GM19372 (cell line): ENCODE measurements around the gene VPS16.
"Not testable (repeated sequence)": the region's sequence is repeated elsewhere in the genome, so short reads cannot be mapped to it uniquely, and the experiment has no call there.

Experiments
- ATAC-seq: cut with Tn5 transposase; IDR thresholded peaks from one replicate; pipeline ENCODE4 v1.9.1; 2021; ENCODE audit warnings: mild to moderate bottlenecking, low read depth, moderate library complexity; ENCODE audit not compliant: unreplicated experiment

The VPS16 gene

DNA sequence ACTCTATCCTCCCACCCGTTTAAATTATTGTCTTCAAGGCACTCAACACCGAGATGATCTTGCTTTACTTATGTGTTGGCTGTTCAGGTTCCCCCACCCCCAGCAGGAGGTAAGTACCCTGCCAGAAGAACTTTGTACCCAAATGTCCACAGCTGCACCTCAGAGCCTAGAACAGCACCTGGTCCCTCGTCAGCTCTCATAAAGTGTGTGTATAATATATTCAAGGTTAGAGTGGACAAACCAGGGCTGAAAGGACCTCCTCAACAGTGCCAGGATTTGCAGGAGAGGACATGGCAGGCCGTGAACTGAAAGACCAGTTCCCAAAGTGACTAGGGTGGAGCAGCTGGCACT lies 34.2 kb upstream of the VPS16 start:
- no peak for ATAC-seq

DNA sequence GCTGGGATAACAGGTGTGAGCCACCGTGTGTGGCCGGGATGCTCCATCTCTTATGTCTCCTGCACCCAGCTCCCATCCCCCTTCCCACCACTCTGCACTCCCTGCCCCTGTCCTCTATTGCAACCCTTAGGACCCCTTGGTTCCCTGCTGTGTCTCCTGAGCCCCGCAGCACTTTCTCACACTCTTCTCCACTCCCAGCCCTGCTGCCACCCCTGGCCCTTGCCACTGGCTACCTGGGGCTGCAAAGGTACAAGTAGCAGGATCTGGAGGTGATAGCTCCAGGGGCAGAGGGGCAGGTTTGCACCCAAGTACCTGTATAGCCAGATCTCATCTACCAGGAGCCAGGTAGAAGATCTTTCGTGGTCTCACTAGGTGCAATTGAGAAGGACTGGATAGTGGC lies 33.5 kb upstream of the VPS16 start:
- no peak for ATAC-seq

DNA sequence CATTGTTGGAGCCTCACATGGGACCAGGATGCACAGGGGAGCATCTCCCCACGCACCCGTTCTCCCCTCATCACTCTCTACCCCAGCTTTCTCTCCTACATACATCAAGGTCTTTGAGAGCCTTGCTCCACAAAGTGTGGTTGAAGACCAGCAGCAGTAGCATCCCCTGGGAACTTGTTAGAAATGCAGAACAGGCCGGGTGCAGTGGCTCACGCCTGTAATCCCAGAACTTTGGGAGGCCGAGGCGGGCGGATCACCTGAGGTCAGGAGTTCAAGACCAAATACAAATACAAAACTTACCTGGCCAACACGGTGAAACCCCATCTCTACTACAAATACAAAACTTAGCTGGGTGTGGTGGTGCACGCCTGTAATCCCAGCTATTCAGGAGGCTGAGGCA lies 32.6 kb upstream of the VPS16 start:
- not testable (repeated sequence) for ATAC-seq

DNA sequence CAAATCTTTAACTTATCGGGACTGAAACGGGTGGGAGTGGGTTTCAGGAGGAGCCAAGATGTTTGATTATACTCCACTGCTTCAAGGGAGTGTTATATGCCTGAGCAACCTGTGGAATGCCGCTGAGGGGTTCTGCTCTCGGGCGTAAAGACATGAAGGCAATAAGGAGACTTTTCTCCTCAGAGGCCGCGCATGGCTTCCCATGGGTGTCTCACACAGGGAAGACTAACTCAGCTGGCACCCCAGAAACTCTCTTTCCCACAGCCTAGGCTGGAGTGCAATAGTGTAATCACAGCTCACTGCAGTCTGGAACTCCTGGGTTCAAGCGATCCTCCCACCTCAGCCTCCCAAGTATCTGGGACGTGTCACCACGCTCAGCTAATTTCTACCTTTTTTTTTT lies 30.9 kb upstream of the VPS16 start:
- no peak for ATAC-seq

DNA sequence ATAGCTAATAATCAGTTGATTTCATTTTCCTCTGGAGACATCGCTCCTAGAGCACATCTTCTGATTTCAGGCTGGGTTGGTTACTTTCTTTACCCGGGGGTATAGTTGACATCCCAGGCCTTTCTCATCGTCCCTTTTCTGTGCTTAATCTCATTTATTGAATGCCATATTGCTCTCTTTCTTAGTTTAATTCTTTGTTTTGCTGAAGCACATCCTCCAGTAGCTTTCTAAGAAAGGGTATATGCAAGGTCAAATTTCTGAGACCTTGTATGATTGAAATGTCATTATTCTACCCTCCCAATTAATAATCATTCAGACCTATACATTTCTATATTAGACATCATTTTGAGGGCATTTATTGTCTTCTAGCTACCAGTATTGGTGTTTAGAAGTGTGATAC lies 28.4 kb upstream of the VPS16 start:
- no peak for ATAC-seq

DNA sequence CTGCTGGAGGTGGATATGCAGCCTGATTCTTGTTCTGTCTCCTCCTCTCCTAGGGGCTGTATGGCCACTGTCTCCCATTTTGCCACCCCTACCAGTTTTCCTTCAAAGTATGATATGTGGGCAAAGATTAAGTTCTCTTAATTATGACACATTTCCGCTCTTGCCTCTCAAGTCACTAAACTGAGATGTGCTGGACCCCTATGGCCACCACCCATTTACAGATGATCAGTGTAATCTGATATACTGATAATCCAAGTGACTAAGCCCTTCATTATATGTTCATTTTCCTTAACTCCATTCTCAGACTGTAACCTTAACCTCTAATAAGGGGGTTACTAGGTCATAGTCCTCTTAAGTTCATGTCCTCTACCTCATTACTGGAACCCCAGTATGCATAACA lies 26.5 kb upstream of the VPS16 start:
- no peak for ATAC-seq

DNA sequence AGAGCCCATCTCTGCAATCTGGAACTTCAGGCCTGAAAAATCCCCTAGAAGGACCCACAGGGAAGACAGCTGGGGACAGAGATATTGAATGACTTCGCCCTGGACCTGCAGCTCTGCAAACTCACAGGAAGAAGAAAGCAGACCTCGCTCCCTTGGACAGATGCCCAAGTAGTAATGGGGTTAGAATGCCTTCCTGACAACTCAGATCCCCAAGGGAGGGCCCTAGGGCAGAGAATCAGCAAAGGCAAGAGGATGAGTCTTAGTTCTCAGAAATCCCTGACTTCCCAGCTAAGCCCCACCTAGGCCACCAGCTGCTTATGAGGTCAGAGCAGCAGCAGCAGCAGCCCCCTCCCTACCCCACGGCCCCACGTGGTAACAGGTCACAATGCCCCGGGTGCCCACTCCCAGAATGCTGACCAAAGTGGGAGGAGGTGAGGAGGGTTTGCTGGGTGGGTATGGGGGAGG lies 25.9 kb upstream of the VPS16 start, which contains the start of gene C20orf141:
Gene C20orf141 (plus strand): TSS at position 401 of the 465 bp plus-strand sequence. CDS start 198 bp downstream, outside the sequence.
- ATAC-seq, result no peak

DNA sequence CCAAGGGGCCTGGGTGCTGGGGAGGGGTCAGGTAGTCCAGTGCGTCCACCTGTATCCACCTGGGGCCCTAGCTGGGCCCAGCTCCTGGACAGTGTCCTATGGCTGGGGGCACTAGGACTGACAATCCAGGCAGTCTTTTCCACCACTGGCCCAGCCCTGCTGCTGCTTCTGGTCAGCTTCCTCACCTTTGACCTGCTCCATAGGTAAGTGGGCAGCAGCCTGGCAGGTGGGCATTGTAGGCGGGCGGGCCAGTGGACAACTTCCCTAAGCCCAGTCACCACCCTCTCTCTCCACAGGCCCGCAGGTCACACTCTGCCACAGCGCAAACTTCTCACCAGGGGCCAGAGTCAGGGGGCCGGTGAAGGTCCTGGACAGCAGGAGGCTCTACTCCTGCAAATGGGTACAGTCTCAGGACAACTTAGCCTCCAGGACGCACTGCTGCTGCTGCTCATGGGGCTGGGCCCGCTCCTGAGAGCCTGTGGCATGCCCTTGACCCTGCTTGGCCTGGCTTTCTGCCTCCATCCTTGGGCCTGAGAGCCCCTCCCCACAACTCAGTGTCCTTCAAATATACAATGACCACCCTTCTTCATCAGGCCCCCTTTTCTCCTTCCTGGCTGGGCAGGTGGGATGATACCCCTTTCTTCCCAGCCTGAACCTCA lies 25.2 kb upstream of the VPS16 start:
- ATAC-seq, result no peak

DNA sequence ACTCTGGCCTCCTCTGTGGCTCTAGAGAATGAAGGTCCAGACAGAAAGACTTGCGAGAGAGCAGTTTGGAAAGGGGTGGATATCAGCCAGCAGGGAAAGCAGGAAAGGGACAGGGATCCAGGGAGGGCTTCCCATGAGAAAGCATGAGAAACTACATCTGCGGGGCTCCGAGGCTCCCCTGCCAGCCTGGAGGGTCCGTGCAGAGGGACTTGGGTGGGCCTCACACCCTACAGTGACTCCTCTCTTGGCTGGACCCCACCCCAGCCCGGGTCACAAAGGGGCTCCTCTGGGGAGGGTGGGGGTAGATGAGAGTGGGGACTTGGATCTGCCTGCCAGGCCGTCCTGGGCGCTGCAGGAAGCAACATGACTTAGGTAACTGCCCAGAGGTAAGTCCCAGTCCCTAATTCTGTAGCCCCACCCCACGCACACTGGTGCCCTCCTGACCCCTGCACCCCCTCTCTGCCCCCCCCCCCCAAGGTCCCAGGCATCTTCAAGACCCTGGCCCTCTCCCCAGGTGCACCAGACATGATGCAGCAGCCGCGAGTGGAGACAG lies 24.4 kb upstream of the VPS16 start, which contains the start of gene TMEM239:
Gene TMEM239 (plus strand): TSS at position 335 of the 553 bp plus-strand sequence. CDS start 191 bp downstream, at position 526.
- no peak for ATAC-seq

DNA sequence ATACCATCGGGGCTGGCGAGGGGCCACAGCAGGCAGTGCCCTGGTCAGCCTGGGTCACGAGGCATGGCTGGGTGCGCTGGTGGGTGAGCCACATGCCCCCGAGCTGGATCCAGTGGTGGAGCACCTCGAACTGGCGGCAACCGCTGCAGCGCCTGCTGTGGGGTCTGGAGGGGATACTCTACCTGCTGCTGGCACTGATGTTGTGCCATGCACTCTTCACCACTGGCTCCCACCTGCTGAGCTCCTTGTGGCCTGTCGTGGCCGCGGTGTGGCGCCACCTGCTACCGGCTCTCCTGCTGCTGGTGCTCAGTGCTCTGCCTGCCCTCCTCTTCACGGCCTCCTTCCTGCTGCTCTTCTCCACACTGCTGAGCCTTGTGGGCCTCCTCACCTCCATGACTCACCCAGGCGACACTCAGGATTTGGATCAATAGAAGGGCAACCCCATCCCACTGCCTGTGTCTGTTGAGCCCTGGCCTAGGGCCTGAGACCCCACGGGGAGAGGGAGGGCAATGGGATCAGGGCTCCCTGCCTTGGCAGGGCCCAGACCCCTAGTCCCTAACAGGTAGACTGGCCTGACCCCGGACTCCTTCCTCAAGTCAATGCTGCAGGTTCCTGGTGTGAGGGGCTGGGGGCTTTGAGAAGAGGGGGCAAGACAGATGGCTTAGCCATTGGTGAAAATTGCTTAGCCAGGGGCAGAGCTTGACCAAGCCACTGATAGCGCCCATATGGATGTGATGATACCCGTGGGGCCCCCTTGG lies 23.8 kb upstream of the VPS16 start:
- no peak for ATAC-seq

DNA sequence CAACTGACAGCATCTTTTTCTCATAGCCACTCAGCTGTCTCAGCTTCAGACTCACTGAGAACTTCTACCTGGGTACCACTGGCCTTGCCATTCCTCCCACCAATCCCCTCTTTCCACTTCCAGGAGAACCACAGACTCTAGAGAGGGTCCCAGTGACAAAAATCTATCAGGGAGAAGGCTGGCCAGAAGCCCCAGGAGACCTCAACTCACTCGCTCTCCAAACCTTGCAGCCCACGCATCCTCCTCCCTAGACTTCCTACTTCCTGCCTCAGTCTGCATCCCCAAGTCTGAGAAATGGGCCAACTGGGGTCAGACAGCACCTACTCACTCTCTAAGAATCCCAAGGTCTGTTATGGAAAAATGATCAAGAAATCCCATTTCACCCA lies 23.2 kb upstream of the VPS16 start:
- no peak for ATAC-seq

DNA sequence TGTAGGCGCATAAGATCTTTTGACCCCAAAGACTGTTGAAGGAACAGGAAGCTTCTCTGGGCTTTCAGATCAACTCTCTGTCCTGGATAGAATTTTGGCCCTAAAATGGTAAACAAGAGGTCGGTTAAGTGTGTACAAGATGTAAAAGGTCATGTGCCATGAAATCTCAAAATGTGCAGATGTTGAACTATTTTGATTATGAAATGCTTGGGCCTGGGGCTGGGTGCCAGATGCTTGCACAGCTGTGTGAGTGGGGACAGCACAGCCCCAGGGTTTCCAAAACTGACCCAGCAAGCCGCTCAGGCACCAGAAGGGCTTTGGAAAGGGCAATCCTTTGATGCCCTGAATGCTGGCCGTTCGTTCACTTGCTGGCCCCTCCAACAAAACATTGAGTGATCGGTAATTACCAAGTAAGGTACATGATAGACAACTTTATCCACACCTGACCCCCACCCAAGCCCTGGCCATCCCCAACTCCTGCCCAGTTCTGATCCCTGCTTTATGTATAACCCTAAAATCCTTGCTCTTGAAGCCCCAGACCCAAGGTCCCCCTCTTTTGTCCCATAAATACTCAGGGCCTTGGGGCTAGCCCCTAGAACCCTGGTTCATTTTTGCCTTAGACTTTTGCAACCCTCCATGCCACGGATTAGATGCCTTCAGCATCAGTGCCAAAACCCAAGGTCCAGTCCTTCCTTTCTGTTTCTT lies 22.5 kb upstream of the VPS16 start:
- no peak for ATAC-seq

DNA sequence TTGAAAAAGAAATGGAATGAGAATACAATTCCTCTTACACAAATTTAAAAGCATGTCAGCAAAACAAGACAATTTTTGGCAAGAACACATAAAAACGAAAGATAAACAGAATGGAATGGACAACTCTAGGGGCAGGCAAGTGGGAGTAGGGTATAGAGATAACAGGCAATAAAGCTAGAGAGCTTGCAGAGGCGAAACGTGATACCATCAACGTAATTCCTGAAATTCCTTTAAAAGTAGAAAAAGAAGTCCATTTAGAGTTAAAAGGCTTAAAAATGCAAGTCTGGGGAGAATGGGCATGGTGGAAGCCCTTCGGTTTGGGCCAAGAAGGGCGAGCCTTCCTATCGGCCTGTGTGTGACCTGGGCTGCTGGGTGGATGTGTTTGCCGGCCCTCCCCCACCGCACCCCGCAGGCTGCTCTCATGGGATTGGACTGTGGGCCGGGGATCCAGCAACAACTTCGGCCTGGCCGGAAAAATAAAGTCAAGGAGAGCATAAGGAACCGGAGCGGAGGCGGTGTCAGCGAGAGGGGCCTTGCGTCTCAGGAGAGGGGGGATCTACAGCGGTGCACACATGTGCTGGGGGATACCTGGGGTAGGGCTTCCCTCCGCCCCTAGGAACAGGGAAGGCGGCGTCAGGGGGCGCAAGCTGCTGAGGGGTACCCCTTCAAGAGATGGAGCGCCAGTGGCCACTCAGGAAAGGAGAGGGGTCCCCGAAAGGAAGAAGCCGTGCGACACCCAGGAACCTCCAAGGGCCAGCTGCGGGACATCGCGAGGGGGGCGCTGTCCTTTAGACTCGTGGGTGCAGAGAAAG lies 20.3 kb upstream of the VPS16 start:
- ATAC-seq, result no peak

DNA sequence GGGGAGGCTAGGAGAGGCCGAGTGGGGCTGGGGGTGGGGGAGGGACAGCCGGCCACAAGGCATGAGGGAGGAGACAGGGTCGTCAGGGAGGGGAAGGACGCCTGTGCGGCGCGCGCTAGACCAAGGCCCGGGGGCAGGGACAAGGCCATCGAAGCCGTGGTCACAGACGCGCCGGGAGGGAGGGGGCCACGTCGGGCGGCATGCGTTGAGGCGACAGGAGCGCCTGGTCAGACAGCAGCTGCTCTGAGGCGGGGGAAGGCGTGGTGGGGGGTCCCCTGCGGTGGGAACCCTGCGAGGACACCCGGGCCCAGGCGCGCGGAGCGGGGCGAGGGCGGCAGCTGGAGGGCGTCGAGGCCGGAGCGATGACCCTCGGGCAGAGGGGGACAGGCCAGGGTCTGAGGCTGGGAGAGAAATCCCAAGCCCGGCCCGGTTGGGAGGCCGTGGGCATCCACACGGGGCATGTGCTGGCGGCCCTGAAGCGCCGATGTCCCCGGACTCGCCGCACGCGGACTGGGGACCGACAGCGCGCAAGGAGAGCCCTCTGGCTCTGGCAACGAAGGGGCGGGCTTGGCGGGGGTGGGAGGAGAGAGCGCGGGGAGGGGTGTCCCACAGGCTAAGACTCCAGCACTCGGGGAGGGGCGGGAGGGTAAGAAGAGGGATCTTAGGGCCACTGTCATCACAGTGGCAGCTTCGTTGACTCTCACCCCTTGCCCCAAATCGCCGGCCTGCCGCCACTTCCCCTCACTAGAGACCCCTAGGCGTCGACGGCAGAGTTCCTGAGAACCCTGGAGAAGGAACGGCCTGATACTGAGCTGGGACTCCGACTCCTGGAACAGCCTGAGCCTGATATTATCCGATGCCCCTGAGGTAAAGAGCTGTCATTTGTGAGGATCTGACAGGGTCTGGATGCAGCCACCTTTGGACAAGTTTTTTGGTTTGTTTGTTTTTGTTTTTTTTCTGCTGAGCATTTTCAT lies 19.4 kb upstream of the VPS16 start:
- no peak for ATAC-seq

DNA sequence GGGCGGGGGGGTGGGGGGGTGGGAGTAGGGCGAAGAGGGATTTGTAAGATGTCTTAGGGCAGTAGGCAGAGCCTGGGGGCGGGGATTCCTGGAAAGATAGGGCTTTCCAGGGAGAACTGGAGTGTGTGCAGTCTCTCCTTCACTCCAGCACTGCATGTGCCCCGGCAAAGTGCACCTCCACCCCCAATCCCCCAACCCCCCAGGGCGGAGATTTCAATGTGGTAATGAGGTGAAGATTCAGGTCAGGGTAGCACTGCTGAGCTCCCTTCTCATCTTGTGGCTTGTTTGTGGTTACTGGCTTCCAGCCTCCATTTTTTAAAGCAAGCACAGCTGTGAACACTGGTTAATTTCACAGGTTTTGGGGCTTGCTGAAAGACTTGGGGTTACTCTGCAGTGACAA lies 18.5 kb upstream of the VPS16 start:
- no peak for ATAC-seq

DNA sequence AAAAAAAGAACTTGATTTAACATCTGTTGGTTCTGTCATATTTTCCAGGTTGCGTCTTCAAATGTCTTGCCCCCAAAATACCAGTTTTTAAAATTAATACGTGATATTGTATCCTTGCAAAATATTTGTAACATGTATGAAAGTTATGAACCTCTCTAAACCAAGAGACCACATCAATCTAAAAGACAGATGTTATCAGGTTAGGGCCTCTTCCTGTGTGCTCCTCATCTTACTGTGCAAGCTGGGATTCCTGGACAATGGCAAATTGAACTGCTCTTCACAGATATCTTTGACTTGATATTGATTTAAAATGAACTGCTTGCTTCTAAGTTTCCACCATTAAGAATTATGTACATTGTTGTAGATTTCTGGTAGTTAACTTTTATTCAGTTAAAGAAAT lies 14.8 kb upstream of the VPS16 start:
- ATAC-seq, result no peak

DNA sequence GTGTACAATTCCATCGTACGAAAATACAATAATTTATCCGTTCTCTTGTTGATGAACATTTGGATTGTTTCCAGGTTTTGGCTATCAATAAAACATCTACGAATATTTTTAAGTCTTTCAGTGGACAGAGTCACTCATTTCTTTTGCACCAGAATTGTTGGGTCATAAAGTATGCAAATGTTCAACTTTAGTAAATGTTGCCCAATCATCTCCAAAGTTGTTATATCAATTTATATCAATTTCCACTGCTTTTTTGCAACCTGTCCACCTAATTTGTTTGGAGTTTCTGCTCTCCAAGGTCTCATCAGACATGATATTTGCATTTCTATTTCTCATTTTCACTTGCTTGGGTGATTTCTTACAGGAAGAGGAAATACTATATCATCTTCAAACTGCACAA lies 13.9 kb upstream of the VPS16 start:
- ATAC-seq, result no peak

DNA sequence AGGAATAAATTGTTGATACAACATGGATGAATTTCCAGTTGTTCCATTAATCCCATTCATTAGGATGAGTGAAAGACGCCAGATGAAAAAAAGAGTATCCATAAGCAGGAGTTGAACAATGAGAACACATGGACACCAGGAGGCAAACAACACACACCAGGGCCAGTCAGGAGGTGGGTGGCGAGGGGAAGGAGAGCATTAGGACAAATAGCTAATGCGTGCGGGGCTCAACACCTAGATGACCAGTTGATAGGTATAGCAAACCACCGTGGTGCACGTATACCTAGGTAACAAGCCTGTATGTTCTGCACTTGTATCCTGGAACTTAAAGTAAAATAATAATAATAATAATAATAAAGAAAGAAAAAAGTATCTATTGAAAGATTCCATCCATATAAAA lies 11.2 kb upstream of the VPS16 start:
- no peak for ATAC-seq

DNA sequence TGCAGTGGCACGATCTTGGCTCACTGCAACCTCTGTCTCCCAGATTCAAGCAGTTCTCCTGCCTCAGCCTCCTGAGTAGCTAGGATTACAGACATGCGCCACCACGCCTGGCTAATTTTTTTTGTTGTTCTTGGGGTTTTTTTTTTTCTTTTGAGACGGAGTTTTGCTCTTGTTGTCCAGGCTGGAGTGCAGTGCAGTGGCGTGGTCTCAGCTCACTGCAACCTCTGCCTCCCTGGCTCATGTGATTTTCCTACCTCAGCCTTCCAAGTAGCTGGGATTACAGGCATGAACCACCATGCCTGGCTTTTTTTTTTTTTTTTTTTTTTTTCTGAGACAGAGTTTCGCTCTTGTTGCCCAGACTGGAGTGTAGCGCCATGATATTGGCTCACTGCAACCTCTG lies 9.3 kb upstream of the VPS16 start:
- not testable (repeated sequence) for ATAC-seq
